A549 (cell line): ENCODE results near the gene C1orf50.

Experiments
- CTCF ChIP-seq: fragments of >200 bp; sonication (Bioruptor Twin); formaldehyde crosslinking; IDR thresholded peaks from 3 replicates; pipeline ENCODE4 v1.5.1; 2016
- EHMT2 ChIP-seq: fragments of 200-600 bp; sonication (generic); IDR thresholded peaks from 2 replicates; pipeline ENCODE4 v1.6.1; 2016; ENCODE audit warnings: antibody characterized with exemption, low read depth, mild to moderate bottlenecking, moderate library complexity
- POLR2A ChIP-seq: IDR thresholded peaks from 2 replicates; pipeline ENCODE4 v1.6.1; 2012; ENCODE audit warnings: mild to moderate bottlenecking, low read length
- POLR2AphosphoS2 ChIP-seq: conservative IDR thresholded peaks from 2 replicates; pipeline ENCODE4 v1.6.1; 2012; ENCODE audit warnings: low read length, improper control_type of control experiment, inconsistent platforms
- REST ChIP-seq: fragments of 200-600 bp; sonication (generic); IDR thresholded peaks from 2 replicates; pipeline ENCODE4 v1.6.1; 2016; ENCODE audit warnings: antibody characterized with exemption, mild to moderate bottlenecking, moderate library complexity
- USF2 ChIP-seq: fragments of 450-650 bp; IDR thresholded peaks from 2 replicates; pipeline ENCODE4 v1.6.1; 2014; ENCODE audit warnings: antibody characterized with exemption

- TF ChIP-seq REST = no peak
- TF ChIP-seq CTCF = no peak
- TF ChIP-seq USF2 = no peak
- TF ChIP-seq POLR2AphosphoS2 = no peak
- no peak for TF ChIP-seq EHMT2
- no peak for TF ChIP-seq POLR2A
Measured at GRCh38 chr1:42723511-42723910, 43.5 kb upstream of the C1orf50 start.
